Measurements from ENCODE around the gene ROR2. TPM values are rescaled to one million over a fixed set of nuclear protein-coding genes. Genes with fewer than 3 reads are reported as not detected.

The ROR2 gene
- total and polyA plus RNA-seq, 2 donors (not counting 3 experiments of a cell fraction or from before 2014, with no cell fraction given), result not detected

DNA sequence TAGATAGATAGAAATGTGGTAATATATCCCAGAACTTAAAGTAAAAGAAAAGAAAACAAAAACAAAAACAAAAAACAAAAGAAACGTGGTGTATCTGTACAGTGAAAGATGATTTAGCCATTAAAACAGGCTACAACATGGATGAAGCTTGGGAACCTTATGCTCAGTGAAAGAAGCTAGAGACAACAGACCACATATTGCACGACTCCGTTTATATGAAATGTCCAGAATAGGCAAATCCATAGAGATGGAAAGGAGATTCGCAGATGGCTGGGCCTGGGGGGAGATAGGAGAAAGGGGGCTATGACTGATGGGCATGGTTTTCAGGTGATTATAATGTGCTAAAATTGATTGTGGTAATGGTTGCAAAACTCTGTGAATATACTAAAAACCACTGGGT lies 86.6 kb downstream of the ROR2 start:
- TF ChIP-seq, protein P1, sequence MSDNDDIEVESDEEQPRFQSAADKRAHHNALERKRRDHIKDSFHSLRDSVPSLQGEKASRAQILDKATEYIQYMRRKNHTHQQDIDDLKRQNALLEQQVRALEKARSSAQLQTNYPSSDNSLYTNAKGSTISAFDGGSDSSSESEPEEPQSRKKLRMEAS (IDR thresholded peaks at IDR 0.05; ENCODE audit: insufficient read depth, insufficient read length), result no peak
- no peak for TF ChIP-seq GATA2 (IDR thresholded peaks at IDR 0.05; ENCODE audit: insufficient read depth, insufficient read length, low read depth, low read length)
- no peak for TF ChIP-seq MYC (IDR thresholded peaks at IDR 0.05; ENCODE audit: low read depth, low read length)
- TF ChIP-seq POLR2A (IDR thresholded peaks at IDR 0.05; ENCODE audit: low read depth, low read length), result no peak
- TF ChIP-seq FOS (IDR thresholded peaks at IDR 0.05; ENCODE audit: borderline replicate concordance, insufficient read depth, low read length), result no peak
- no peak for TF ChIP-seq POLR2AphosphoS5 (IDR thresholded peaks at IDR 0.05; ENCODE audit: insufficient read depth, low read depth, low read length)
- no peak for TF ChIP-seq EZH2 (IDR thresholded peaks at IDR 0.05; ENCODE audit: borderline replicate concordance, low read depth, low read length, severe bottlenecking)
- no peak for TF ChIP-seq JUN (IDR thresholded peaks at IDR 0.05; ENCODE audit: borderline replicate concordance, insufficient read depth, insufficient read length, low read depth)
- no peak for TF ChIP-seq CTCF (IDR thresholded peaks at IDR 0.05; ENCODE audit: extremely low read depth in 1 of 2, insufficient read depth in 1 of 2, low read depth in 1 of 2, low read length in 2 of 2)
- Histone ChIP-seq H3K9me1 (replicated peaks; ENCODE audit: control insufficient read depth, extremely low read depth, insufficient read depth, low read length) (no peaks in the 10 kb centered on the region), H3K27ac (ENCODE audit: insufficient read depth, low read depth, low read length) (no peak overlapping the region), H3K9me3 (replicated peaks; ENCODE audit: control insufficient read depth, insufficient read depth, low read length) (no peaks in the 10 kb centered on the region), H3K4me3 (replicated peaks in 1 of 3; ENCODE audit: insufficient read depth in 1 of 3, low read depth in 1 of 3, low read length in 3 of 3) (no peak overlapping the region), H3K9ac (replicated peaks; ENCODE audit: extremely low read depth, insufficient read depth, low read length) (no peak overlapping the region), H3K27me3 (ENCODE audit: control insufficient read depth in 2 of 2, insufficient read depth in 2 of 2, low read length in 2 of 2) (no peaks in the 10 kb centered on the region), H3K4me2 (ENCODE audit: insufficient read depth, low read length) (no peak overlapping the region), H3K36me3 (ENCODE audit: control insufficient read depth in 2 of 2, extremely low read depth in 1 of 2, insufficient read depth in 2 of 2, low read length in 2 of 2) (no peaks in the 10 kb centered on the region), H3K4me1 (ENCODE audit: control insufficient read depth, extremely low read depth, insufficient read depth, low read length) (no peaks in the 10 kb centered on the region), H3K79me2 (ENCODE audit: control insufficient read depth, insufficient read depth, low read length) (no peaks in the 10 kb centered on the region), H4K20me1 (replicated peaks; ENCODE audit: control insufficient read depth, extremely low read depth, insufficient read depth, low read length) (no peaks in the 10 kb centered on the region), H2AFZ (ENCODE audit: low read depth, low read length) (no peak overlapping the region)
- CTCF ChIA-PET, result no interaction called here
- no TSS peak for BruUV-seq (replicated peaks)
- DNase-seq (ENCODE audit: low read depth, low spot score) (no peak), FAIRE-seq (no peak)
- dilution Hi-C loops (cut with MboI; ENCODE audit: extremely low pct_ligation_motif_present, low sequenced_read_pairs) (no loop called here), intact Hi-C loops (cut with micrococcal nuclease) (no loop called here)
- POLR2A ChIA-PET, result no interaction called here

All from endothelial cell of umbilical vein (primary cell).